EL (cell line): ENCODE measurements around the gene TRMT10C.
"Not testable (repeated sequence)": the region's sequence is repeated elsewhere in the genome, so short reads cannot be mapped to it uniquely, and the experiment has no call there.

ENCODE experiments used
- DNase-seq: peaks from one replicate; pipeline ENCODE4 v3.0.0-alpha.2; 2016

Gene TRMT10C

GRCh38 chr3:101549473-101549872 is 12.2 kb upstream of the TRMT10C start:
- DNase-seq: no peak

DNA sequence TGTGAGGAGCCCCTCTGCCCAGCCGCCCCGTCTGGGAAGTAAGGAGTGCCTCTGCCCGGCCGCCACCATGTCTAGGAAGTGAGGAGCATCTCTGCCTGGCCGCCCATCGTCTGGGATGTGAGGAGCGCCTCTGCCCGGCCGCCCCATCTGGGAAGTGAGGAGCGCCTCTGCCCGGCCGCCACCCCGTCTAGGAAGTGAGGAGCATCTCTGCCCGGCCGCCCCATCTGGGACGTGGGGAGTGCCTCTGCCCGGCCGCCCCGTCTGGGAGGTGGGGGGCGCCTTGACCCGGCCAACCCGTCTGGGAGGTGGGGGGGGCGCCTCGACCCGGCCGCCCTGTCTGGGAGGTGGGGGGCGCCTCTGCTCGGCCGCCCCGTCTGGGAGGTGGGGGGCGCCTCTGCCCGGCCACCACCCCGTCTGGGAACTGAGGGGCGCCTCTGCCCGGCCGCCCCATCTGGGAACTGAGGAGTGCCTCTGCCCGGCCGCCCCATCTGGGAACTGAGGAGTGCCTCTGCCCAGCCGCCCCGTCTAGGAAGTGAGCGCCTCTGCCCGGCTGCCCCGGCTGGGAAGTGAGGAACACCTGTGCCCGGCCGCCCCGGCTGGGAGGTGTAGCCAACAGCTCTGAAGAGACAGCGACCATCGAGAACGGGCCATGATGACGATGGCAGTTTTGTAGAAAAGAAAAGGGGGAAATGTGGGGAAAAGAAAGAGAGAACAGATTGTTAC is 10.1 kb upstream of the TRMT10C start:
- DNase-seq: not testable (repeated sequence)

GRCh38 chr3:101553381-101553780 is 8.3 kb upstream of the TRMT10C start:
- not testable (repeated sequence) for DNase-seq

DNA sequence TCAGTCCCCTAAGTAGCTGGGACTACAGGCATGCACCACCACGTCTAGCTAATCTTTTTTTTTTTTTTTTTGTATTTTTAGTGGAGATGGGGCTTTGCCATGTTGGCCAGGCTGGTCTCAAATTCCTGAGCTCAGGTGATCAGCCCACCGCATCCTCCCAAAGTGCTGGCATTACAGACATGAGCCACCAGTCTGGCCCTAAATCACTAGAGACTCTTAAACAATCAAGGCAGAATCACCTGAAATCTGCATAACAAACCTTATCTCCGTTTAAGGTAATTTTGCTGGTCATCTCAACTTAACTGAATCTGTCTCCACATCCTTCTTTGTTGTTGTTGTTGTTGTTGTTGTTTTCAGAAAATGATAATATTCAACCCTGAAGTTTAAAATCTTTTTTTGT is 5.6 kb upstream of the TRMT10C start:
- no peak for DNase-seq

DNA sequence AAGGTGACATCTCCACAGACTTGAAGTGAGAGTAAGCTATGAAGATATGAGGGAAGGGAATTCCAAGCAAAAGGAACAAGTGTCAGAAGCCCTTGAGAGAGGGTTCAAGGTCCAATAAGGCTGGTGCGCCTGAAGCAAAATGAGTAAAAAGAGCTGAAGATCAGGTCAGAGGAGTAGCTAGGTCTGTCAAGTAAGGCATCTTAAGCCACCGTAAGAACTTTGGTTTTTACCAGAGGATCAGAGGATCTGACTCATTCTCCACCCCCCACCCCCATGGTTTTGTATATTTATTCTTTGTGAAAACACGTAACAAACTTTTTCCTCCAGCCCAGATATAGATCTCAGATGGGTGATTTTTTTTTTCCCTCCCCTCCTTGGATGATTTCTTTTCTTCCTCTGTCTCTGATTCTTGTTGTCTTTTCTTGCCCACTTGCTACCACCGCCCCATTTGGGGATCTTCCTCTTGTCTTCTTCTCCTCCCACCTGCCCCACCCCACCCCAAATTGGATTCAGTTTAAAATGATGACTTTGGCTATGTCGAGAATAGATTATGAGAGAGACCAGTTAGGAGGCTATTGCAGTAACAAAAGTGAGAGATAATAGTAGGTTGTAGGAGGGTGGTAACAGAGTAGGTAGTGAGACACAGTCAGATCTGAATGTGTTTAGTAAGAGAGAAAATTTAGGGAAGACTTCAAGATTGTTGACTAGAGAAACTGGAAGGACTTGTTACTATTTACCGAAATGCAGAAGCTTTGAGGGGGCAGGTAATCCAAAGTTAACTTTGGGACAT is 6.1 kb downstream of the TRMT10C start:
- DNase-seq: peak; percentile 69

DNA sequence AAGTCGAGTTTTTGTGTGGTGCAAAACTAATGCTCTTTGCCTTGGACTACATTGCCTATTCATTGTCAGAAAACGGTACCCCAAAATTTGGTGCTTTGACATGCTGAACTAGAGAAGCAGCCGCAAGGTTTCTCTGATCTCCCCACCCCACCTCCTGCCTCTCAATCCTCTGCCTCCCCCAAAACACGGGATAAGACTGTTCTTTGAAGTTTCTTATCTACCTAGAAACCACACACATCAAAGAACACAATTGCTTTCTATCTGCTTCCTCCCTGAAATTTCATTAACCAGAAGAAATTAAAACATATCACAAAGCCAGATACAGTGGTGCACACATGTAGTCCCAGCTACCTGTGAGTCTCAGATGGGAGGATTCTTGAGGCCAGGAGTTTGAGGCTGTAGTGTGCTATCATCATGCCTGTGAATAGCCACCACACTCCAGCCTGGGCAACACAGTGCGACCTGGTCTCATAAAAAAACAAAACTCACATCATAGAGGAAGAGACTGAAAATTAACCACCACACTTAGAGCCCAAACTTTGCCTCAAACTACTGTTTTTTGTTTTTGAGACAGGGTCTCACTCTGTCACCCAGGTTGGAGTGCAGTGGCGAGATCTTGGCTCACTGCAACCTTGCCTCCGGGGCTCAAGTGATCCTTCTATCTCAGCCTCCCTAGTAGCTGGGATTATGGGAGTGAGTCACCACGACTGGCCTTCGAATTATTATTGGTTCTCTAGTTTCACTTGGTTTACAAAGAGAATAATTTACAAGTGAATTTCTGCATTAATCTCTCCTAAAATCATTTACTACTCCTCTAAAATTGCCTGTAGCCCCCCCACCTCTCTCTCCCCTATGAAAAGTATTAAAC is 9.6 kb downstream of the TRMT10C start:
- peak; percentile 19 for DNase-seq

- peak; percentile 99 for DNase-seq
These were observed 12.1 kb downstream of the TRMT10C start, which contains the start of gene PCNP for GRCh38 chr3:101573449-101574387. PCNP (plus strand) TSS chr3:101574180; CDS start chr3:101574216, 36 bp downstream.

DNA sequence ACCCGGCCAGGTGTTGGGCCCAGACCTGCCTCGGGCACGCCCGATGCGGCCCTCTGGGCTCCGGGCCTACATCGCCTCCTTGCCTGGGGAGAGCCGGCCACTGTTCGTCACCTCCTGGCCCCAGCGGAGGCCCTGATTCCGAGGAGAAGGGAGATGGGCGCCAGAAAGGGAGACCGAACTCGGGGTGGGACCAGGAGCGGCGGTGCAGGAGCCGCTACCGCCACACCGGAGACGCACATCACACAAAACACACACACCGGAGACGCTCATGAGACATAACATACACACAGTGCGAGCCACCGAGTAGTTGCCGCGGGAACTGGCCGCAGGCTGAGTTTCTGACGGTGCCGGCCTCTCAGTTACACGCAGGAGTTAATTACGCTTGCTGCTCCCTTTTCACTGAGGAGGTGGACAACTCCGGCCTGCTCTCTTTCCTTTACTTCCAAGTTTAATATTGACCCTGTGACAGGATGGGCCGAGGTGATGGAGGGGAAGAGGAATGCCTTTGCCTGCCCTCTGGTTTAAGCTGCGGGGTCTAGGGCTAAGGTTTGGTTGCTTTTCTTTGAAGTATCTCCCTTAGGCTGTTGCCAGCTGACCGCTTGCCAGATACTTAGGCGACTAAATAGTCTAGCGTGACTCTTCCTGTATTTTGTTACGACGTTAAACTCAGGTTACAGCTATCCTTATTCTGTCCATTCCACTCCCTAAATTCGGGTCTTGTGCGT is 12.9 kb downstream of the TRMT10C start:
- DNase-seq: peak; percentile 61

- DNase-seq: no peak
These were observed 15.6 kb downstream of the TRMT10C start for GRCh38 chr3:101577286-101577685.

DNA sequence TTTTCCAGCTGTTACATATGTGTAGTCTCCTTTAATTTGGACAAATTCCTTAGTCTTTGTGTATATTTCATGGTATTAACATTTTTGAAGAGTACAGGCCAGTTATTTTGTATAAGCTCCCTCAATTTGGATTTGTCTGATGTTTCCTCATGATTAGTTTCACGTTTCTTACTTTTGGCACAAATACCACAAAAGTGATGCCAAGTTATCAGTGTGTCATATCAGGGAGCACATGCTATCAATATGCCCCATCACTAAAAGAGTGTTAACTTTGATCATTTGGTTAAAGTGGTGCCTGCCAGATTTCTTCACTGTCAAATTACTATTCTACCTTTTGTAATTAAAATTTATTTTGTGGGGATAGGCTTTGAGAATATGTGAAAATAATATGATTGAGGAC is 26.9 kb downstream of the TRMT10C start:
- DNase-seq: no peak

GRCh38 chr3:101591071-101591470 is 29.4 kb downstream of the TRMT10C start:
- no peak for DNase-seq

DNA sequence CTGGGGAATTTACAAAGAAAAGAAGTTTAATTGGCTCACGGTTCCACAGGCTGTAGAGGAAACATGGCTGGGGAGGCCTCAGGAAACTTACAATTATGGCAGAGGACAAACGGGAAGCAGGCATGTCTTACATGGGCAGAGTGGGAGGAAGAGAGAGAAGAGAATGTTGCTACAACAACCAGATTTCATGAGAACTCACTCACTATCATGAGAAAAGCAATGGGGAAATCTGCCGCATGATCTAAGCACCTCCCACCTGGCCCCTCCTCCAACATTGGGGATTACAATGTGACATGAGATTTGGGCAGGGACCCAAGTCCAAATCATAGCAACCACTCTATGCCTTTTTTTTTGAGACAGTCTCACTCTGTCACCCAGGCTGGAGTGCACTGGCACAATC is 41.1 kb downstream of the TRMT10C start:
- no peak for DNase-seq

GRCh38 chr3:101603184-101603583 is 41.5 kb downstream of the TRMT10C start:
- DNase-seq: no peak

- DNase-seq: not testable (repeated sequence)
These were observed 43.7 kb downstream of the TRMT10C start for GRCh38 chr3:101605398-101605797.

DNA sequence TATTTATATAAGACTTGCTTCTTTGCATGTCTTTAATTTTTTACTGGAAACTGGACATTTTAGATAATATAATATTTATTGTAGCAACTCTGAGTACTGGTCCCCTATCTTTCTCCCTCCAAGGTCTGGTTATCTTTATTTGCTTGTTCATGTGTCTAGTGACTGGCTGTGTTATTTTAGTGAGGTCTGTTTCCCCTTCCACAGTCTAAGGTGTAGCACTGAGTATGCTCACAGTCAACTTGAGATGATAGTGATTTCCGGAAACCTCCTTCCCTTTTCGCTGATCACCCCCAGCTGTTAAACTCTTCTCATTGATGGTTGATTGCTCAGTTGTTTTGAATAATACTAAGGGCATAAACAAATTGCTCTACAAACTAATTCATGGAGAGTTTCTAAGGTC is 49.4 kb downstream of the TRMT10C start:
- DNase-seq: no peak

DNA sequence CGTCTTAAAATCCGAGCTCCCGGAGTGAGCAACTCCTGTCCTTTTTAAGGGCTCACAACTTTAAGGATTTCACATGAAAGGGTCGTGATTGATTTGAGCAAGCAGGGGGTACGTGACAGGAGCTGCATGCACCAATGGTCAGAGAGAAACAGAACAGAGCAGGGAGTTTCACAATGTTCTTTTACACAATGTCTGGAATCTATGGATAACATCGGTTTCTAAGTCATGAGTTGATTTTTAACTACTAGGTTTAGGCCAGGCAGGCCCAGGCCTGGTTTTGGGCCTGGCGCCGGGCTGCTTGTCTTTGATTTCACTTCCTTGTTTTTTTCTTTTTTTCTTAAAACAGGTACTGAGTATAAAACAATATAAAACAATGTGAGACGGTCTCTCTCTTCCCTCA is 51.3 kb downstream of the TRMT10C start:
- not testable (repeated sequence) for DNase-seq

- DNase-seq: no peak
These were observed 53.9 kb downstream of the TRMT10C start for GRCh38 chr3:101615525-101615924.
